ENCODE results near the gene SLC39A13. TPM values are rescaled to one million over a fixed set of nuclear protein-coding genes. Genes with fewer than 3 reads are reported as not detected.

SLC39A13 gene
- total RNA-seq: 34.5 and 36.0 TPM in 2 replicates
- long read RNA-seq, partial matches to known transcripts: 2 of 3 reads
- long read RNA-seq, other reads (novel, unspliced or antisense): 1 of 3 reads

GRCh38 chr11:47407746-47408590 is at the start of gene SLC39A13:
Gene SLC39A13, plus strand, starts transcription at chr11:47408590. Its CDS starts 1,505 bp downstream, at chr11:47410095.
- H3K27ac Mint-ChIP-seq (ENCODE audit: unreplicated experiment): peak within 1 kb of the TSS; percentile 94
- no peaks in the 10 kb centered on the region for H3K9me3 Mint-ChIP-seq
- DNase-seq (ENCODE audit: low read depth, low spot score): peak; percentile 97
- H3K27me3 Mint-ChIP-seq (ENCODE audit: low read depth): no peaks in the 10 kb centered on the region
- no peaks in the 10 kb centered on the region for H3K36me3 Mint-ChIP-seq (ENCODE audit: low read depth)
- TF ChIP-seq CTCF (conservative IDR thresholded peaks at IDR 0.05): peak; percentile 89
- peaks cover 19% of the 10 kb centered on the region for H3K4me1 Mint-ChIP-seq
- H3K4me3 Mint-ChIP-seq: peak within 1 kb of the TSS; percentile 92

- Mint-ChIP-seq H3K4me3 (no peak overlapping the region), H3K27ac (ENCODE audit: unreplicated experiment) (no peak overlapping the region), H3K36me3 (ENCODE audit: low read depth) (no peaks in the 10 kb centered on the region), H3K9me3 (no peaks in the 10 kb centered on the region), H3K4me1 (peaks cover 8% of the 10 kb centered on the region), H3K27me3 (ENCODE audit: low read depth) (no peaks in the 10 kb centered on the region)
- TF ChIP-seq CTCF (conservative IDR thresholded peaks at IDR 0.05): no peak
- DNase-seq (ENCODE audit: low read depth, low spot score): no peak
Measured at GRCh38 chr11:47358731-47359051, 49.7 kb upstream of the SLC39A13 start.

DNA sequence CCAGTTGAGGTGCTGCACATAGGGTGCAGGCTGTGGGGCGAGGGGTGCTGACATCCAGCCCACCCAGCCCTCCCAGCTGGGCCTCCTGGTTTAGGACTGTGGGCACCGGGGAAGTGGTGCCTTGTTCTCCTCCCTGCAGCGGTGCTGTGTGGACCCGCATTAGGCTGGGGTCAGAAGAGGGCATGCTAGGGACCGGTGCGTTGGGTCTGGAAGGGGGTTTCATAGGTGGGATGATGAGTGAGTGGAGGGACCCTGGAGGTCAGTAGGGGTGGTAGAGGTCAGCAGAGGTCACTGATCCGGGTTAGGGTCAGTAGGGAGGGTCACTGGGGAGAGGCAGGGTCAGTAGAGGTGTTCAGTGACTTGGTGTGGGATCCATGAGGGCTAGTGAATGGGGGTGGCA is 49.2 kb upstream of the SLC39A13 start:
- peaks cover 8% of the 10 kb centered on the region for H3K4me1 Mint-ChIP-seq
- no peaks in the 10 kb centered on the region for H3K36me3 Mint-ChIP-seq (ENCODE audit: low read depth)
- TF ChIP-seq CTCF (conservative IDR thresholded peaks at IDR 0.05): no peak
- H3K27me3 Mint-ChIP-seq (ENCODE audit: low read depth): no peaks in the 10 kb centered on the region
- H3K9me3 Mint-ChIP-seq: no peaks in the 10 kb centered on the region
- no peak overlapping the region for H3K27ac Mint-ChIP-seq (ENCODE audit: unreplicated experiment)
- no peak for DNase-seq (ENCODE audit: low read depth, low spot score)
- no peak overlapping the region for H3K4me3 Mint-ChIP-seq

DNA sequence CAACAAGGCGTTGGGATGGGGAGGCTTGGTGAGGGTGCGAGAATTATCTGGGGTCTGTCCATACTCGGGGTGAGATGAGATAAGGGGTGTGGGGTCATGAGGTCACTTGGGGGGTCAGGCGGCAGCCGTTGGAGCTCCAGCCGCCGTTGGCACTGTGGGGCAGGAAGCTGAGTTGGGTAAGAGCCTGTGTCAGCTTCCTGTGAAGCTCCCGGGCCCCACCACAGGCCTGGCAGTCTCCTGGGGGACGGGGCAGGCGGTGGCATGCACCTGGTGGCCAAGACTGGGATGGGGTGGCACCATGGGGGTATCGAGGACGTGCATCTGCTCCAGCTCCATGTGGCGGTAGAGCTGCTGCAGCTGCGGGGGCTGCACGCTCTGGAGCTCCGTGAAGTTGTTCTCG is 48.8 kb upstream of the SLC39A13 start:
- no peaks in the 10 kb centered on the region for H3K9me3 Mint-ChIP-seq
- TF ChIP-seq CTCF (conservative IDR thresholded peaks at IDR 0.05): no peak
- H3K36me3 Mint-ChIP-seq (ENCODE audit: low read depth): no peaks in the 10 kb centered on the region
- no peak overlapping the region for H3K4me3 Mint-ChIP-seq
- H3K27me3 Mint-ChIP-seq (ENCODE audit: low read depth): no peaks in the 10 kb centered on the region
- no peak for DNase-seq (ENCODE audit: low read depth, low spot score)
- H3K27ac Mint-ChIP-seq (ENCODE audit: unreplicated experiment): no peak overlapping the region
- peaks cover 6% of the 10 kb centered on the region for H3K4me1 Mint-ChIP-seq

- no peak for DNase-seq (ENCODE audit: low read depth, low spot score)
- H3K9me3 Mint-ChIP-seq: no peaks in the 10 kb centered on the region
- H3K27ac Mint-ChIP-seq (ENCODE audit: unreplicated experiment): no peak overlapping the region
- no peaks in the 10 kb centered on the region for H3K36me3 Mint-ChIP-seq (ENCODE audit: low read depth)
- peaks cover under 1% of the 10 kb centered on the region for H3K4me1 Mint-ChIP-seq
- TF ChIP-seq CTCF (conservative IDR thresholded peaks at IDR 0.05): no peak
- no peaks in the 10 kb centered on the region for H3K27me3 Mint-ChIP-seq (ENCODE audit: low read depth)
- H3K4me3 Mint-ChIP-seq: no peak overlapping the region
Measured at GRCh38 chr11:47360341-47360740, 48.0 kb upstream of the SLC39A13 start.
